HepG2 (cell line): ENCODE results near the gene TIMM17A. TPM values are rescaled to one million over a fixed set of nuclear protein-coding genes. Genes with fewer than 3 reads are reported as not detected.
A peak's percentile ranks its signal among the peaks of the same experiment; 100 is the strongest.

Source experiments
- ADNP ChIP-seq: sonication (generic); formaldehyde crosslinking; IDR thresholded peaks from 2 replicates; pipeline ENCODE4 v1.4.0; 2020; ENCODE audit warnings: missing genetic modification reagents
- EED ChIP-seq: sonication (generic); formaldehyde crosslinking; IDR thresholded peaks from 2 replicates; pipeline ENCODE4 v1.5.0; 2020; ENCODE audit warnings: mild to moderate bottlenecking, missing genetic modification reagents
- EP300 ChIP-seq, 3 experiments: sonication (generic) in 1 of 3; formaldehyde crosslinking in 1 of 3; IDR thresholded peaks; 2 replicates each; pipeline versions ENCODE4 v1.5.1 to v1.6.1; 2011 to 2020; ENCODE audit warnings: low read depth in 2 of 3, low read length in 2 of 3, borderline replicate concordance in 1 of 3, improper control_type of control experiment in 1 of 3, mild to moderate bottlenecking in 1 of 3, missing genetic modification reagents in 1 of 3, moderate library complexity in 1 of 3
- FOXJ3 ChIP-seq: sonication (generic); formaldehyde crosslinking; IDR thresholded peaks from 2 replicates; pipeline ENCODE4 v1.4.0; 2020; ENCODE audit warnings: missing genetic modification reagents, mild to moderate bottlenecking, borderline replicate concordance
- HES4 ChIP-seq: sonication (generic); formaldehyde crosslinking; IDR thresholded peaks from 2 replicates; pipeline ENCODE4 v1.9.0; 2021; ENCODE audit warnings: mild to moderate bottlenecking, missing genetic modification reagents, borderline replicate concordance
- HNRNPK ChIP-seq: fragments of 200-400 bp; formaldehyde crosslinking; IDR thresholded peaks from 2 replicates; pipeline ENCODE4 v1.6.1; 2018; ENCODE audit warnings: low read length, low read depth, moderate library complexity, mild to moderate bottlenecking; ENCODE audit not compliant: poor library complexity, severe bottlenecking
- KDM3A ChIP-seq: IDR thresholded peaks from 2 replicates; pipeline ENCODE4 v1.6.1; 2018; ENCODE audit warnings: low read depth, missing compliant biosample characterization
- MEIS2 ChIP-seq: sonication (generic); formaldehyde crosslinking; IDR thresholded peaks from 2 replicates; pipeline ENCODE4 v1.9.0; 2021; ENCODE audit warnings: mild to moderate bottlenecking, missing genetic modification reagents
- MIXL1 ChIP-seq: IDR thresholded peaks from 2 replicates; pipeline ENCODE4 v1.6.1; 2016
- NFE2L2 ChIP-seq: fragments of 150-350 bp; IDR thresholded peaks from 2 replicates; pipeline ENCODE4 v1.6.1; 2014; ENCODE audit warnings: low read length
- NRL ChIP-seq: sonication (generic); formaldehyde crosslinking; IDR thresholded peaks from 2 replicates; pipeline ENCODE4 v1.5.0; 2020; ENCODE audit warnings: missing genetic modification reagents, mild to moderate bottlenecking, moderate library complexity, borderline replicate concordance
- POLR2A ChIP-seq, 2 experiments: IDR thresholded peaks; 2 replicates each; pipeline ENCODE4 v1.6.1; 2011; ENCODE audit warnings: low read depth in 2 of 2, low read length in 2 of 2, mild to moderate bottlenecking in 1 of 2, moderate library complexity in 1 of 2; ENCODE audit not compliant: insufficient read depth in 1 of 2
- RFXAP ChIP-seq: sonication (generic); formaldehyde crosslinking; IDR thresholded peaks from 2 replicates; pipeline ENCODE4 v1.4.0; 2020; ENCODE audit warnings: missing genetic modification reagents, borderline replicate concordance
- SNAI1 ChIP-seq: sonication (generic); formaldehyde crosslinking; IDR thresholded peaks from 2 replicates; pipeline ENCODE4 v1.5.0; 2020; ENCODE audit warnings: mild to moderate bottlenecking, missing genetic modification reagents, borderline replicate concordance
- ZNF570 ChIP-seq: sonication (generic); formaldehyde crosslinking; IDR thresholded peaks from 2 replicates; pipeline ENCODE4 v1.4.0; 2020; ENCODE audit warnings: mild to moderate bottlenecking, missing genetic modification reagents, borderline replicate concordance
- ZNF605 ChIP-seq: sonication (generic); formaldehyde crosslinking; IDR thresholded peaks from 2 replicates; pipeline ENCODE4 v1.8.0; 2022; ENCODE audit warnings: mild to moderate bottlenecking, missing genetic modification reagents
- ZNF619 ChIP-seq: sonication (generic); formaldehyde crosslinking; IDR thresholded peaks from 2 replicates; pipeline ENCODE4 v1.4.0; 2020; ENCODE audit warnings: mild to moderate bottlenecking, missing genetic modification reagents
- ZNF674 ChIP-seq: sonication (generic); formaldehyde crosslinking; IDR thresholded peaks from 2 replicates; pipeline ENCODE4 v1.5.0; 2020; ENCODE audit warnings: low read depth, mild to moderate bottlenecking, missing genetic modification reagents
- ZNF781 ChIP-seq: sonication (generic); formaldehyde crosslinking; IDR thresholded peaks from 2 replicates; pipeline ENCODE4 v1.5.1; 2020; ENCODE audit warnings: borderline replicate concordance, mild to moderate bottlenecking, missing genetic modification reagents; ENCODE audit errors: not compliant biosample characterization
- ZNF782 ChIP-seq: sonication (generic); formaldehyde crosslinking; IDR thresholded peaks from 2 replicates; pipeline ENCODE4 v1.4.0; 2020; ENCODE audit warnings: missing genetic modification reagents, mild to moderate bottlenecking, borderline replicate concordance
- polyA plus RNA-seq, 8 experiments: library from polyadenylated mRNA; depleted of rRNA in 3 of 8; stranded (reverse) in 7 of 8; unstranded in 1 of 8; fragments of >200 nt; fragmentation: Illumina TruSeq in 4 of 8; extraction: Trizol in 4 of 8; gene quantifications; 2 replicates each; pipeline versions ENCODE4 v1.2.1 to v1.2.3, GENCODE V29; 2011 to 2016; ENCODE audit warnings: low read depth in 4 of 8, missing spikeins in 1 of 8, mixed read lengths in 1 of 8; ENCODE audit not compliant: insufficient read depth in 1 of 8
- total RNA-seq, 5 experiments: library from RNA; depleted of rRNA; stranded (reverse); fragments of >200 nt; fragmentation: Illumina TruSeq; extraction: Trizol; gene quantifications; 2 replicates each; pipeline ENCODE4 v1.2.3, GENCODE V29; 2016; ENCODE audit warnings: low read depth in 1 of 5
- TF ChIP-seq, protein P1 (sequence below): sonication (generic); formaldehyde crosslinking; conservative IDR thresholded peaks from 2 replicates; pipeline ENCODE4 v1.8.1; 2023; ENCODE audit warnings: missing genetic modification reagents
- TF ChIP-seq, protein P2 (sequence below): sonication (generic); formaldehyde crosslinking; conservative IDR thresholded peaks from 2 replicates; pipeline ENCODE4 v1.8.0; 2022; ENCODE audit warnings: mild to moderate bottlenecking, moderate library complexity, missing genetic modification reagents
- TF ChIP-seq, protein P3 (sequence below): sonication (generic); formaldehyde crosslinking; IDR thresholded peaks from 2 replicates; pipeline ENCODE4 v1.8.0; 2022; ENCODE audit warnings: missing genetic modification reagents, mild to moderate bottlenecking, borderline replicate concordance
- TF ChIP-seq, protein P4 (sequence below): sonication (generic); formaldehyde crosslinking; conservative IDR thresholded peaks from 2 replicates; pipeline ENCODE4 v1.4.0; 2020; ENCODE audit warnings: missing genetic modification reagents

The TIMM17A gene
- total and polyA plus RNA-seq, 2 of the 13 experiments (the other 11 are each of a cell fraction or from before 2014, with no cell fraction given), result 50.8 to 97.8 TPM

DNA sequence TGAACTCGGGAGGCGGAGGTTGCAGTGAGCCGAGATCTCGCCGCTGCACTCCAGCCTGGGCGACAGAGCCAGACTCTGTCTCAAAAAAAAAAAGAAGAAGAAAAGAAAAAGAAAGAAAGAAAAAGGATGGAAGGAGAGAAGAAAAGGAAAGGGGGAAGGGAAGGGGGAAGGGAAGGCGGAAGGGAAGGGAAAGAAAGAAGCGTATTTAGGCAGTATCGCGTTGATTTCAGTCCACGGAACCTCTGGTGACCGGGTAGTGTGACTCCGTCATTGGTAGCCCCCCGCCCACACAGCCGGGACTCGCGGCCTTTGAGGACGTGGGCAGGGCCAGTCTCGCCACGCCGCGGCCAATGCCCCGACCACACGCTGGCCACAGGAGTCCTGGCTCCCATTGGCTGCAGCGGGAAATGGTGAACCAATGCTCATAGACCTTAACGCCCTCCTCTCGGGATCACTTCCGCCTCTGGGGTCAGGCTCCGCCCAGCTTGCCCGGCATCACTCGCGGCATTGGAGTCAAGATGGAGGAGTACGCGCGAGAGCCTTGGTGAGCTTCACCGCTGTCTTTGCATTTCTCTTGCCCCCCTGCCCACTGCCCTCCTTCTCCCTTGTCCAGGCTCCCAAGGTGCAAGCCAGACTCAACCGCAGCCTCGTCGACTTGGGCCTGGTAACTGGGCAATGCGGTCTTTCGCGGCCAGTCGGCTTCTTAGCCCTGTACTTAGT, at the start of gene TIMM17A (continued):
- TF ChIP-seq, protein P1, sequence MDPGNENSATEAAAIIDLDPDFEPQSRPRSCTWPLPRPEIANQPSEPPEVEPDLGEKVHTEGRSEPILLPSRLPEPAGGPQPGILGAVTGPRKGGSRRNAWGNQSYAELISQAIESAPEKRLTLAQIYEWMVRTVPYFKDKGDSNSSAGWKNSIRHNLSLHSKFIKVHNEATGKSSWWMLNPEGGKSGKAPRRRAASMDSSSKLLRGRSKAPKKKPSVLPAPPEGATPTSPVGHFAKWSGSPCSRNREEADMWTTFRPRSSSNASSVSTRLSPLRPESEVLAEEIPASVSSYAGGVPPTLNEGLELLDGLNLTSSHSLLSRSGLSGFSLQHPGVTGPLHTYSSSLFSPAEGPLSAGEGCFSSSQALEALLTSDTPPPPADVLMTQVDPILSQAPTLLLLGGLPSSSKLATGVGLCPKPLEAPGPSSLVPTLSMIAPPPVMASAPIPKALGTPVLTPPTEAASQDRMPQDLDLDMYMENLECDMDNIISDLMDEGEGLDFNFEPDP (CRISPR knock-in tag), result no peak
- TF ChIP-seq ZNF781 (CRISPR knock-in tag) (peak; percentile 81), NFE2L2 (no peak), MEIS2 (CRISPR knock-in tag) (0 out of 2 replicates have a peak, but pooled peaks have one; percentile 50), NRL (peak; percentile 5; the same call in 1 of the 2 replicates), ADNP (no peak), MIXL1 (peak; percentile 53; the same call in 1 of the 2 replicates), POLR2A (IDR thresholded peaks at IDR 0.05; ENCODE audit: insufficient read depth in 1 of 2, low read depth in 2 of 2, low read length in 2 of 2) (peak; percentile 97 to 99), EP300 (IDR thresholded peaks at IDR 0.05; ENCODE audit: low read depth in 2 of 2, low read length in 2 of 2) (0 out of 4 replicates have a peak, but pooled peaks of 1 of the 2 experiments have one; percentile 11), EP300 (CRISPR knock-in tag; IDR thresholded peaks at IDR 0.05; ENCODE audit: borderline replicate concordance) (no peak), KDM3A (CRISPR knock-in tag) (peak; percentile 63; the same call in 1 of the 2 replicates), ZNF619 (CRISPR knock-in tag) (peak; percentile 66; the same call in 1 of the 2 replicates), EED (peak; percentile 85; the same call in 1 of the 2 replicates), HES4 (peak; percentile 33; the same call in 1 of the 2 replicates), SNAI1 (CRISPR knock-in tag) (peak; percentile 60; the same call in 1 of the 2 replicates), ZNF674 (CRISPR knock-in tag) (no peak), RFXAP (CRISPR knock-in tag) (peak; percentile 89), ZNF782 (CRISPR knock-in tag) (no peak), HNRNPK (peak; percentile 83), ZNF570 (CRISPR knock-in tag) (no peak), ZNF605 (CRISPR knock-in tag) (peak; percentile 92), FOXJ3 (CRISPR knock-in tag) (no peak)
- TF ChIP-seq, protein P2, sequence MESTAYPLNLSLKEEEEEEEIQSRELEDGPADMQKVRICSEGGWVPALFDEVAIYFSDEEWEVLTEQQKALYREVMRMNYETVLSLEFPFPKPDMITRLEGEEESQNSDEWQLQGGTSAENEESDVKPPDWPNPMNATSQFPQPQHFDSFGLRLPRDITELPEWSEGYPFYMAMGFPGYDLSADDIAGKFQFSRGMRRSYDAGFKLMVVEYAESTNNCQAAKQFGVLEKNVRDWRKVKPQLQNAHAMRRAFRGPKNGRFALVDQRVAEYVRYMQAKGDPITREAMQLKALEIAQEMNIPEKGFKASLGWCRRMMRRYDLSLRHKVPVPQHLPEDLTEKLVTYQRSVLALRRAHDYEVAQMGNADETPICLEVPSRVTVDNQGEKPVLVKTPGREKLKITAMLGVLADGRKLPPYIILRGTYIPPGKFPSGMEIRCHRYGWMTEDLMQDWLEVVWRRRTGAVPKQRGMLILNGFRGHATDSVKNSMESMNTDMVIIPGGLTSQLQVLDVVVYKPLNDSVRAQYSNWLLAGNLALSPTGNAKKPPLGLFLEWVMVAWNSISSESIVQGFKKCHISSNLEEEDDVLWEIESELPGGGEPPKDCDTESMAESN (CRISPR knock-in tag), result 0 out of 2 replicates have a peak, but pooled peaks have one; percentile 55
- TF ChIP-seq, protein P3, sequence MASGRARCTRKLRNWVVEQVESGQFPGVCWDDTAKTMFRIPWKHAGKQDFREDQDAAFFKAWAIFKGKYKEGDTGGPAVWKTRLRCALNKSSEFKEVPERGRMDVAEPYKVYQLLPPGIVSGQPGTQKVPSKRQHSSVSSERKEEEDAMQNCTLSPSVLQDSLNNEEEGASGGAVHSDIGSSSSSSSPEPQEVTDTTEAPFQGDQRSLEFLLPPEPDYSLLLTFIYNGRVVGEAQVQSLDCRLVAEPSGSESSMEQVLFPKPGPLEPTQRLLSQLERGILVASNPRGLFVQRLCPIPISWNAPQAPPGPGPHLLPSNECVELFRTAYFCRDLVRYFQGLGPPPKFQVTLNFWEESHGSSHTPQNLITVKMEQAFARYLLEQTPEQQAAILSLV (CRISPR knock-in tag), result peak; percentile 62; the same call in 1 of the 2 replicates
- TF ChIP-seq, protein P4, sequence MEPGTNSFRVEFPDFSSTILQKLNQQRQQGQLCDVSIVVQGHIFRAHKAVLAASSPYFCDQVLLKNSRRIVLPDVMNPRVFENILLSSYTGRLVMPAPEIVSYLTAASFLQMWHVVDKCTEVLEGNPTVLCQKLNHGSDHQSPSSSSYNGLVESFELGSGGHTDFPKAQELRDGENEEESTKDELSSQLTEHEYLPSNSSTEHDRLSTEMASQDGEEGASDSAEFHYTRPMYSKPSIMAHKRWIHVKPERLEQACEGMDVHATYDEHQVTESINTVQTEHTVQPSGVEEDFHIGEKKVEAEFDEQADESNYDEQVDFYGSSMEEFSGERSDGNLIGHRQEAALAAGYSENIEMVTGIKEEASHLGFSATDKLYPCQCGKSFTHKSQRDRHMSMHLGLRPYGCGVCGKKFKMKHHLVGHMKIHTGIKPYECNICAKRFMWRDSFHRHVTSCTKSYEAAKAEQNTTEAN, result no peak
